Measurements from ENCODE around the gene TP73. TPM values are rescaled to one million over a fixed set of nuclear protein-coding genes. Genes with fewer than 3 reads are reported as not detected.

TP73 gene
- total and polyA plus RNA-seq, 12 donors, result 0.03 to 0.58 (median 0.15) TPM; not detected in 7

GRCh38 chr1:3636080-3636479 is 16.2 kb upstream of the TP73 start:
- no peak for TF ChIP-seq CTCF (IDR thresholded peaks at IDR 0.05)

GRCh38 chr1:3636531-3636930 is 15.8 kb upstream of the TP73 start:
- no peaks in the 10 kb centered on the region for H3K9me3 ChIP-seq
- DNase-seq (no peak), ATAC-seq (no peak)
- no peaks in the 10 kb centered on the region for H3K27me3 ChIP-seq
- H3K36me3 ChIP-seq, result peaks cover 0 to 100% (median 59%) of the 10 kb centered on the region in 9 donors
- intact Hi-C loops (cut with DNase I), result no loop called here
- H3K4me1 ChIP-seq, result no peaks in the 10 kb centered on the region
- WGBS, 2 donors, result 94 to 96% methylated on average over 11 of the region's 11 CpGs
- no peak for TF ChIP-seq CTCF (IDR thresholded peaks at IDR 0.05)
- no peak overlapping the region for H3K27ac ChIP-seq
- H3K4me3 ChIP-seq, result no peak overlapping the region

More at GRCh38 chr1:3636080-3636479, 16.2 kb upstream of the TP73 start:
- intact Hi-C loops (cut with DNase I), result no loop called here
- Histone ChIP-seq H3K4me3 (no peak overlapping the region), H3K27ac (no peak overlapping the region), H3K4me1 (no peaks in the 10 kb centered on the region), H3K9me3 (no peaks in the 10 kb centered on the region), H3K36me3 (peaks cover 0 to 100% (median 64%) of the 10 kb centered on the region in 9 donors), H3K27me3 (no peaks in the 10 kb centered on the region)
- DNase-seq (no peak), ATAC-seq (no peak)
- WGBS, 2 donors, result 93 to 94% methylated on average over 14 of the region's 14 CpGs

- ATAC-seq, result no peak
- Histone ChIP-seq H3K27me3 (no peaks in the 10 kb centered on the region), H3K4me1 (no peaks in the 10 kb centered on the region), H3K9me3 (no peaks in the 10 kb centered on the region), H3K27ac (no peak overlapping the region), H3K4me3 (no peak overlapping the region), H3K36me3 (peaks cover 0 to 94% (median 44%) of the 10 kb centered on the region in 9 donors)
- 92 to 94% methylated on average over 12 of the region's 12 CpGs for WGBS, 2 donors
- no peak for DNase-seq
- intact Hi-C loops (cut with DNase I), result no loop called here
- TF ChIP-seq CTCF (IDR thresholded peaks at IDR 0.05), result no peak
Observed at GRCh38 chr1:3638027-3638426, 14.3 kb upstream of the TP73 start.

- Histone ChIP-seq H3K27ac (no peak overlapping the region), H3K4me3 (no peak overlapping the region), H3K27me3 (no peaks in the 10 kb centered on the region), H3K4me1 (no peaks in the 10 kb centered on the region), H3K36me3 (peaks cover 0 to 91% (median 38%) of the 10 kb centered on the region in 9 donors), H3K9me3 (no peaks in the 10 kb centered on the region)
- ATAC-seq (no peak), DNase-seq (no peak)
- TF ChIP-seq CTCF (IDR thresholded peaks at IDR 0.05), result no peak
- intact Hi-C loops (cut with DNase I), result no loop called here
- 89 to 91% methylated on average over 15 of the region's 15 CpGs for WGBS, 2 donors
Observed at GRCh38 chr1:3638676-3639075, 13.6 kb upstream of the TP73 start.

All from heart right ventricle (tissue), 16 donors.